ENCODE results near the gene PIP4P1. TPM values are rescaled to one million over a fixed set of nuclear protein-coding genes. Genes with fewer than 3 reads are reported as not detected.

Gene PIP4P1
- total and polyA plus RNA-seq, 2 of the 13 experiments (the other 11 are each of a cell fraction or from before 2014, with no cell fraction given) = 33.4 to 47.0 TPM

- TF ChIP-seq THAP9 (CRISPR knock-in tag; IDR thresholded peaks at IDR 0.05; ENCODE audit: borderline replicate concordance) (no peak), IRF2 (CRISPR knock-in tag; IDR thresholded peaks at IDR 0.05) (0 out of 2 replicates have a peak, but pooled peaks have one; percentile 52), MXD4 (CRISPR knock-in tag; IDR thresholded peaks at IDR 0.05) (0 out of 2 replicates have a peak, but pooled peaks have one; percentile 60), HIVEP1 (CRISPR knock-in tag; IDR thresholded peaks at IDR 0.05) (no peak), SETDB1 (CRISPR knock-in tag; IDR thresholded peaks at IDR 0.05; ENCODE audit: borderline replicate concordance) (no peak), ZNF275 (CRISPR knock-in tag; IDR thresholded peaks at IDR 0.05; ENCODE audit: borderline replicate concordance) (no peak), PRDM10 (CRISPR knock-in tag; IDR thresholded peaks at IDR 0.05; ENCODE audit: low read depth) (0 out of 2 replicates have a peak, but pooled peaks have one; percentile 18), ETV5 (CRISPR knock-in tag; IDR thresholded peaks at IDR 0.05; ENCODE audit: borderline replicate concordance) (no peak), CEBPB (IDR thresholded peaks at IDR 0.05; ENCODE audit: borderline replicate concordance, low read depth, low read length) (0 out of 2 replicates have a peak, but pooled peaks have one; percentile 27), CHD4 (IDR thresholded peaks at IDR 0.05; ENCODE audit: borderline replicate concordance, low read length) (no peak), CTCF (CRISPR knock-in tag; IDR thresholded peaks at IDR 0.05) (peak; percentile 79), CEBPG (CRISPR knock-in tag; IDR thresholded peaks at IDR 0.05) (peak; percentile 55), ZFP36L1 (CRISPR knock-in tag; IDR thresholded peaks at IDR 0.05) (0 out of 2 replicates have a peak, but pooled peaks have one; percentile 43), SAP130 (CRISPR knock-in tag; IDR thresholded peaks at IDR 0.05; ENCODE audit: low read depth) (peak; percentile 70), HMGXB4 (CRISPR knock-in tag; IDR thresholded peaks at IDR 0.05; ENCODE audit: borderline replicate concordance in 1 of 2, low read depth in 1 of 2) (peak; percentile 49 to 66; a peak in 1 of 4 replicates), ERF (CRISPR knock-in tag; IDR thresholded peaks at IDR 0.05) (peak; percentile 60; the same call in 1 of the 2 replicates), KAT8 (CRISPR knock-in tag; IDR thresholded peaks at IDR 0.05) (peak; percentile 39; the same call in 1 of the 2 replicates), NR2F6 (IDR thresholded peaks at IDR 0.05) (no peak), NR2F6 (CRISPR knock-in tag; IDR thresholded peaks at IDR 0.05) (0 out of 2 replicates have a peak, but pooled peaks have one; percentile 14)
Observed at GRCh38 chr14:20415782-20416206, 45.4 kb downstream of the PIP4P1 start (continued).
